ENCODE results near the gene SETDB2. TPM values are rescaled to one million over a fixed set of nuclear protein-coding genes. Genes with fewer than 3 reads are reported as not detected.

Gene SETDB2
- total and polyA plus RNA-seq, 2 of the 13 experiments (the other 11 are each of a cell fraction or from before 2014, with no cell fraction given) = 8.1 to 8.7 TPM

DNA sequence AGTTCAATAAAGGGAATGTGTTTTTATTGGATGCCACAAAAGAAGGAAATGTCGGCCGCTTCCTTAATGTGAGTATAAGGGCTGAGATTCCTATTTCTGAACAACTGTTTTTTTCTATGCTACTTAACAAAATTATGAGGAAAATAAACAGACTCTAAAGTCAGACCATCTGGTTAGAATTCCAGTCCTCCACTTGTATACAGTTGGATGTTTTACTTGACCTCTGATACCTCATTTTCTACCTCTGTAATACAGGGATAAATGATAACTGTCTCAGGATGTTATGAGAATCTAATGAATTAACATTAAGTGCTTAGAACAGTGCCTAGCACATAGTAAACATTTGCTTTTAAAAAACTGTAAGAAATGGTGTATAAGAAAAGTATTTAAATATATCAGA is 44.5 kb downstream of the SETDB2 start:
- FAIRE-seq = no peak
- Histone ChIP-seq H4K20me1 (ENCODE audit: insufficient read depth, low read length) (no peaks in the 10 kb centered on the region), H3K36me3 (replicated peaks in 1 of 2; ENCODE audit: control insufficient read depth in 1 of 2, insufficient read depth in 2 of 2, low read length in 2 of 2) (peaks cover 0 to 1% of the 10 kb centered on the region in 2 experiments; a peak in 3 of 5 replicates), H3K9ac (ENCODE audit: insufficient read depth, low read depth, low read length) (no peak overlapping the region), H3K79me2 (ENCODE audit: insufficient read depth, low read length) (no peaks in the 10 kb centered on the region), H3K4me1 (ENCODE audit: insufficient read depth, low read length) (peaks cover 30% of the 10 kb centered on the region), H3K9me3 (ENCODE audit: low read length) (no peaks in the 10 kb centered on the region), H2AFZ (ENCODE audit: low read length) (no peak overlapping the region), H3K4me3 (replicated peaks in 1 of 3; ENCODE audit: insufficient read depth in 1 of 3, low read depth in 2 of 3, low read length in 3 of 3) (no peak overlapping the region), H3K4me2 (ENCODE audit: low read depth, low read length) (no peak overlapping the region), H3K27me3 (ENCODE audit: control insufficient read depth in 1 of 2, insufficient read depth in 2 of 2, low read length in 2 of 2) (no peaks in the 10 kb centered on the region), H3K27ac (ENCODE audit: extremely low read length, insufficient read depth, low read length) (no peak overlapping the region)
- DNase-seq (ENCODE audit: low spot score) = no peak
- POLR2A ChIA-PET = no interaction called here
- no TSS peak for BruUV-seq (replicated peaks)
- in situ Hi-C loops (cut with HindIII; ENCODE audit: extremely low pct_ligation_motif_present, low pct_unique_long_range_greater_than_20kb) (no loop called here), intact Hi-C loops (cut with micrococcal nuclease; ENCODE audit: unreplicated experiment) (no loop called here)
- TF ChIP-seq, protein P1, sequence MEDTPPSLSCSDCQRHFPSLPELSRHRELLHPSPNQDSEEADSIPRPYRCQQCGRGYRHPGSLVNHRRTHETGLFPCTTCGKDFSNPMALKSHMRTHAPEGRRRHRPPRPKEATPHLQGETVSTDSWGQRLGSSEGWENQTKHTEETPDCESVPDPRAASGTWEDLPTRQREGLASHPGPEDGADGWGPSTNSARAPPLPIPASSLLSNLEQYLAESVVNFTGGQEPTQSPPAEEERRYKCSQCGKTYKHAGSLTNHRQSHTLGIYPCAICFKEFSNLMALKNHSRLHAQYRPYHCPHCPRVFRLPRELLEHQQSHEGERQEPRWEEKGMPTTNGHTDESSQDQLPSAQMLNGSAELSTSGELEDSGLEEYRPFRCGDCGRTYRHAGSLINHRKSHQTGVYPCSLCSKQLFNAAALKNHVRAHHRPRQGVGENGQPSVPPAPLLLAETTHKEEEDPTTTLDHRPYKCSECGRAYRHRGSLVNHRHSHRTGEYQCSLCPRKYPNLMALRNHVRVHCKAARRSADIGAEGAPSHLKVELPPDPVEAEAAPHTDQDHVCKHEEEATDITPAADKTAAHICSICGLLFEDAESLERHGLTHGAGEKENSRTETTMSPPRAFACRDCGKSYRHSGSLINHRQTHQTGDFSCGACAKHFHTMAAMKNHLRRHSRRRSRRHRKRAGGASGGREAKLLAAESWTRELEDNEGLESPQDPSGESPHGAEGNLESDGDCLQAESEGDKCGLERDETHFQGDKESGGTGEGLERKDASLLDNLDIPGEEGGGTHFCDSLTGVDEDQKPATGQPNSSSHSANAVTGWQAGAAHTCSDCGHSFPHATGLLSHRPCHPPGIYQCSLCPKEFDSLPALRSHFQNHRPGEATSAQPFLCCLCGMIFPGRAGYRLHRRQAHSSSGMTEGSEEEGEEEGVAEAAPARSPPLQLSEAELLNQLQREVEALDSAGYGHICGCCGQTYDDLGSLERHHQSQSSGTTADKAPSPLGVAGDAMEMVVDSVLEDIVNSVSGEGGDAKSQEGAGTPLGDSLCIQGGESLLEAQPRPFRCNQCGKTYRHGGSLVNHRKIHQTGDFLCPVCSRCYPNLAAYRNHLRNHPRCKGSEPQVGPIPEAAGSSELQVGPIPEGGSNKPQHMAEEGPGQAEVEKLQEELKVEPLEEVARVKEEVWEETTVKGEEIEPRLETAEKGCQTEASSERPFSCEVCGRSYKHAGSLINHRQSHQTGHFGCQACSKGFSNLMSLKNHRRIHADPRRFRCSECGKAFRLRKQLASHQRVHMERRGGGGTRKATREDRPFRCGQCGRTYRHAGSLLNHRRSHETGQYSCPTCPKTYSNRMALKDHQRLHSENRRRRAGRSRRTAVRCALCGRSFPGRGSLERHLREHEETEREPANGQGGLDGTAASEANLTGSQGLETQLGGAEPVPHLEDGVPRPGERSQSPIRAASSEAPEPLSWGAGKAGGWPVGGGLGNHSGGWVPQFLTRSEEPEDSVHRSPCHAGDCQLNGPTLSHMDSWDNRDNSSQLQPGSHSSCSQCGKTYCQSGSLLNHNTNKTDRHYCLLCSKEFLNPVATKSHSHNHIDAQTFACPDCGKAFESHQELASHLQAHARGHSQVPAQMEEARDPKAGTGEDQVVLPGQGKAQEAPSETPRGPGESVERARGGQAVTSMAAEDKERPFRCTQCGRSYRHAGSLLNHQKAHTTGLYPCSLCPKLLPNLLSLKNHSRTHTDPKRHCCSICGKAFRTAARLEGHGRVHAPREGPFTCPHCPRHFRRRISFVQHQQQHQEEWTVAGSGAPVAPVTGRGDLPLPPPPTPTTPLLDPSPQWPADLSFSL (CRISPR knock-in tag; IDR thresholded peaks at IDR 0.05) = no peak
- no peak for TF ChIP-seq GPN1 (CRISPR knock-in tag; IDR thresholded peaks at IDR 0.05; ENCODE audit: borderline replicate concordance)
- no peak for TF ChIP-seq ZNF572 (CRISPR knock-in tag; IDR thresholded peaks at IDR 0.05)
- no peak for TF ChIP-seq BRCA1 (CRISPR knock-in tag; IDR thresholded peaks at IDR 0.05)
- TF ChIP-seq, protein P2, sequence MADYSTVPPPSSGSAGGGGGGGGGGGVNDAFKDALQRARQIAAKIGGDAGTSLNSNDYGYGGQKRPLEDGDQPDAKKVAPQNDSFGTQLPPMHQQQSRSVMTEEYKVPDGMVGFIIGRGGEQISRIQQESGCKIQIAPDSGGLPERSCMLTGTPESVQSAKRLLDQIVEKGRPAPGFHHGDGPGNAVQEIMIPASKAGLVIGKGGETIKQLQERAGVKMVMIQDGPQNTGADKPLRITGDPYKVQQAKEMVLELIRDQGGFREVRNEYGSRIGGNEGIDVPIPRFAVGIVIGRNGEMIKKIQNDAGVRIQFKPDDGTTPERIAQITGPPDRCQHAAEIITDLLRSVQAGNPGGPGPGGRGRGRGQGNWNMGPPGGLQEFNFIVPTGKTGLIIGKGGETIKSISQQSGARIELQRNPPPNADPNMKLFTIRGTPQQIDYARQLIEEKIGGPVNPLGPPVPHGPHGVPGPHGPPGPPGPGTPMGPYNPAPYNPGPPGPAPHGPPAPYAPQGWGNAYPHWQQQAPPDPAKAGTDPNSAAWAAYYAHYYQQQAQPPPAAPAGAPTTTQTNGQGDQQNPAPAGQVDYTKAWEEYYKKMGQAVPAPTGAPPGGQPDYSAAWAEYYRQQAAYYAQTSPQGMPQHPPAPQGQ (CRISPR knock-in tag; IDR thresholded peaks at IDR 0.05; ENCODE audit: borderline replicate concordance) = no peak
- TF ChIP-seq POGZ (CRISPR knock-in tag; IDR thresholded peaks at IDR 0.05) = no peak
- no peak for TF ChIP-seq ZNF530 (CRISPR knock-in tag; IDR thresholded peaks at IDR 0.05; ENCODE audit: low read depth)
- no peak for TF ChIP-seq GABPA (IDR thresholded peaks at IDR 0.05; ENCODE audit: low read depth, low read length)
- no peak for TF ChIP-seq GABPA (CRISPR knock-in tag; IDR thresholded peaks at IDR 0.05; ENCODE audit: low read depth)
- no peak for TF ChIP-seq ZNF124 (CRISPR knock-in tag; IDR thresholded peaks at IDR 0.05)
- TF ChIP-seq, protein P3, sequence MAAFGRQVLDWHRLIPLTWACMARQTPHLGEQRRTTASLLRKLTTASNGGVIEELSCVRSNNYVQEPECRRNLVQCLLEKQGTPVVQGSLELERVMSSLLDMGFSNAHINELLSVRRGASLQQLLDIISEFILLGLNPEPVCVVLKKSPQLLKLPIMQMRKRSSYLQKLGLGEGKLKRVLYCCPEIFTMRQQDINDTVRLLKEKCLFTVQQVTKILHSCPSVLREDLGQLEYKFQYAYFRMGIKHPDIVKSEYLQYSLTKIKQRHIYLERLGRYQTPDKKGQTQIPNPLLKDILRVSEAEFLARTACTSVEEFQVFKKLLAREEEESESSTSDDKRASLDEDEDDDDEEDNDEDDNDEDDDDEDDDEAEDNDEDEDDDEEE (CRISPR knock-in tag; IDR thresholded peaks at IDR 0.05) = no peak
- TF ChIP-seq JUN (CRISPR knock-in tag; IDR thresholded peaks at IDR 0.05) = no peak
- TF ChIP-seq, protein P4, sequence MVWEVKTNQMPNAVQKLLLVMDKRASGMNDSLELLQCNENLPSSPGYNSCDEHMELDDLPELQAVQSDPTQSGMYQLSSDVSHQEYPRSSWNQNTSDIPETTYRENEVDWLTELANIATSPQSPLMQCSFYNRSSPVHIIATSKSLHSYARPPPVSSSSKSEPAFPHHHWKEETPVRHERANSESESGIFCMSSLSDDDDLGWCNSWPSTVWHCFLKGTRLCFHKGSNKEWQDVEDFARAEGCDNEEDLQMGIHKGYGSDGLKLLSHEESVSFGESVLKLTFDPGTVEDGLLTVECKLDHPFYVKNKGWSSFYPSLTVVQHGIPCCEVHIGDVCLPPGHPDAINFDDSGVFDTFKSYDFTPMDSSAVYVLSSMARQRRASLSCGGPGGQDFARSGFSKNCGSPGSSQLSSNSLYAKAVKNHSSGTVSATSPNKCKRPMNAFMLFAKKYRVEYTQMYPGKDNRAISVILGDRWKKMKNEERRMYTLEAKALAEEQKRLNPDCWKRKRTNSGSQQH (CRISPR knock-in tag; IDR thresholded peaks at IDR 0.05; ENCODE audit: low read depth) = no peak
- no peak for ATAC-seq
- 100% methylated on average over 2 of the region's 2 CpGs for WGBS (ENCODE audit: low lambda C conversion rate)
- CTCF ChIA-PET (ENCODE audit: low intra/inter-chr PET ratio, low total read pairs) = no interaction called here
